OCI-LY1 (cell line): ENCODE results near the gene AGBL3.

Experiments used
- H2AFZ ChIP-seq: fragments of 200-600 bp; sonication (generic), shearing (Covaris generic); 2 replicates; pipeline ENCODE4 v1.6.0; 2014; ENCODE audit warnings: antibody characterized with exemption, mild to moderate bottlenecking, low read length
- H3F3A ChIP-seq: fragments of 200-600 bp; sonication (generic), shearing (Covaris generic); 2 replicates; pipeline ENCODE4 v1.6.0; 2014; ENCODE audit warnings: mild to moderate bottlenecking, antibody characterized with exemption, low read length, moderate library complexity; ENCODE audit not compliant: insufficient read depth
- H3K27ac ChIP-seq: fragments of 200-600 bp; sonication (generic); 2 replicates; pipeline ENCODE4 v1.5.1; 2014; ENCODE audit warnings: low read length, mixed run types, mild to moderate bottlenecking, low read depth; ENCODE audit not compliant: poor library complexity, severe bottlenecking
- H3K27me3 ChIP-seq: fragments of 200-600 bp; sonication (generic); 2 replicates; pipeline ENCODE4 v1.6.0; 2014; ENCODE audit warnings: antibody characterized with exemption, mild to moderate bottlenecking, low read length, moderate library complexity; ENCODE audit not compliant: insufficient read depth
- H3K36me3 ChIP-seq: fragments of 200-600 bp; sonication (generic); 2 replicates; pipeline ENCODE4 v1.6.1; 2014; ENCODE audit warnings: mild to moderate bottlenecking, antibody characterized with exemption, low read length, moderate library complexity, mixed read lengths; ENCODE audit not compliant: insufficient read depth
- H3K4me1 ChIP-seq: fragments of 200-600 bp; sonication (generic); 2 replicates; pipeline ENCODE4 v1.5.1; 2014; ENCODE audit warnings: mild to moderate bottlenecking, low read length, moderate library complexity; ENCODE audit not compliant: insufficient read depth, severe bottlenecking
- H3K4me2 ChIP-seq: fragments of 200-600 bp; sonication (generic), shearing (Covaris generic); 2 replicates; pipeline ENCODE4 v1.6.1; 2014; ENCODE audit warnings: low read length
- H3K4me3 ChIP-seq: fragments of 200-600 bp; sonication (generic); 2 replicates; pipeline ENCODE4 v1.5.1; 2014; ENCODE audit warnings: low read length, low read depth, mild to moderate bottlenecking, mixed read lengths; ENCODE audit not compliant: poor library complexity, severe bottlenecking
- H3K79me2 ChIP-seq: fragments of 200-600 bp; shearing (Covaris generic); 2 replicates; pipeline ENCODE4 v1.6.1; 2016; ENCODE audit warnings: mixed run types, low read length, mixed read lengths; ENCODE audit not compliant: insufficient read depth
- H3K9ac ChIP-seq: fragments of 200-600 bp; sonication (generic), shearing (Covaris generic); 2 replicates; pipeline ENCODE4 v1.6.1; 2014; ENCODE audit warnings: mild to moderate bottlenecking, low read length, mixed read lengths
- H3K9me2 ChIP-seq: fragments of 200-600 bp; sonication (generic), shearing (Covaris generic); 2 replicates; pipeline ENCODE4 v1.6.1; 2014; ENCODE audit warnings: low read depth, mild to moderate bottlenecking, low read length, mixed read lengths
- H3K9me3 ChIP-seq: fragments of 200-600 bp; shearing (Covaris generic); 2 replicates; pipeline ENCODE4 v1.6.1; 2014; ENCODE audit warnings: low read length, mixed read lengths
- H4K20me1 ChIP-seq: fragments of 200-600 bp; sonication (generic), shearing (Covaris generic); 2 replicates; pipeline ENCODE4 v1.6.0; 2016; ENCODE audit warnings: mild to moderate bottlenecking, low read length; ENCODE audit not compliant: insufficient read depth
- CTCF ChIP-seq: fragments of 200-600 bp; sonication (generic), shearing (Covaris generic); IDR thresholded peaks from 2 replicates; pipeline ENCODE4 v1.5.1; 2017; ENCODE audit warnings: mild to moderate bottlenecking, antibody characterized with exemption, low read length, moderate library complexity, mixed read lengths
- EZH2 ChIP-seq: fragments of 200-600 bp; sonication (generic), shearing (Covaris generic); IDR thresholded peaks from 2 replicates; pipeline ENCODE4 v1.8.0; 2017; ENCODE audit warnings: borderline replicate concordance, mixed run types, mild to moderate bottlenecking, antibody characterized with exemption, low read length, moderate library complexity, mixed read lengths

AGBL3 gene

GRCh38 chr7:134947831-134948230 lies 38.5 kb upstream of the AGBL3 start:
- H3K79me2 ChIP-seq: no peaks in the 10 kb centered on the region
- no peaks in the 10 kb centered on the region for H3K9me3 ChIP-seq
- no peak overlapping the region for H3K27ac ChIP-seq

GRCh38 chr7:134948246-134948645 lies 38.1 kb upstream of the AGBL3 start:
- Histone ChIP-seq H2AFZ (no peak overlapping the region), H3F3A (no peaks in the 10 kb centered on the region), H3K9me2 (no peaks in the 10 kb centered on the region), H3K4me2 (no peak overlapping the region), H3K36me3 (no peaks in the 10 kb centered on the region), H4K20me1 (no peaks in the 10 kb centered on the region), H3K9ac (no peak overlapping the region), H3K4me3 (no peak overlapping the region), H3K79me2 (no peaks in the 10 kb centered on the region), H3K9me3 (no peaks in the 10 kb centered on the region), H3K27ac (no peak overlapping the region), H3K27me3 (no peaks in the 10 kb centered on the region), H3K4me1 (no peaks in the 10 kb centered on the region)
- no peak for TF ChIP-seq CTCF
- TF ChIP-seq EZH2: no peak

More at GRCh38 chr7:134947831-134948230, 38.5 kb upstream of the AGBL3 start:
- Histone ChIP-seq H3K27me3 (no peaks in the 10 kb centered on the region), H3K9me2 (no peaks in the 10 kb centered on the region), H4K20me1 (no peaks in the 10 kb centered on the region), H3K4me1 (no peaks in the 10 kb centered on the region), H3K36me3 (no peaks in the 10 kb centered on the region), H3F3A (no peaks in the 10 kb centered on the region), H3K4me2 (no peak overlapping the region), H3K4me3 (no peak overlapping the region), H2AFZ (no peak overlapping the region), H3K9ac (no peak overlapping the region)
- TF ChIP-seq EZH2: no peak
- TF ChIP-seq CTCF: no peak

- H3F3A ChIP-seq: no peaks in the 10 kb centered on the region
- H3K27me3 ChIP-seq: no peaks in the 10 kb centered on the region
- H3K27ac ChIP-seq: no peak overlapping the region
- no peaks in the 10 kb centered on the region for H3K36me3 ChIP-seq
- H3K9ac ChIP-seq: no peak overlapping the region
- TF ChIP-seq EZH2 (no peak), CTCF (no peak)
- H3K9me2 ChIP-seq: no peaks in the 10 kb centered on the region
- no peaks in the 10 kb centered on the region for H3K9me3 ChIP-seq
- H3K4me3 ChIP-seq: no peak overlapping the region
- no peak overlapping the region for H2AFZ ChIP-seq
- no peaks in the 10 kb centered on the region for H3K4me1 ChIP-seq
- H4K20me1 ChIP-seq: no peaks in the 10 kb centered on the region
- H3K4me2 ChIP-seq: no peak overlapping the region
- no peaks in the 10 kb centered on the region for H3K79me2 ChIP-seq
These were observed 37.6 kb upstream of the AGBL3 start for GRCh38 chr7:134948736-134949135.
